ENCODE measurements around the gene MID1IP1.

The MID1IP1 gene

GRCh38 chrX:38816155-38816554, 14.9 kb downstream of the MID1IP1 start:
- no peak for DNase-seq (ENCODE audit: low spot score)

GRCh38 chrX:38817004-38817703, 15.9 kb downstream of the MID1IP1 start:
- DNase-seq (ENCODE audit: low spot score): no peak

- no peak for DNase-seq (ENCODE audit: low spot score)
Measured at GRCh38 chrX:38819163-38819562, 17.9 kb downstream of the MID1IP1 start.

- no peak for DNase-seq (ENCODE audit: low spot score)
Measured at GRCh38 chrX:38819709-38820108, 18.4 kb downstream of the MID1IP1 start.

- DNase-seq (ENCODE audit: low spot score): no peak
Measured at GRCh38 chrX:38820751-38821150, 19.5 kb downstream of the MID1IP1 start.

- no peak for DNase-seq (ENCODE audit: low spot score)
Measured at GRCh38 chrX:38824176-38824575, 22.9 kb downstream of the MID1IP1 start.

- no peak for DNase-seq (ENCODE audit: low spot score)
Measured at GRCh38 chrX:38831949-38832348, 30.7 kb downstream of the MID1IP1 start.

- DNase-seq (ENCODE audit: low spot score): no peak
Measured at GRCh38 chrX:38837389-38837788, 36.1 kb downstream of the MID1IP1 start.

GRCh38 chrX:38839277-38839676, 38.0 kb downstream of the MID1IP1 start:
- no peak for DNase-seq (ENCODE audit: low spot score)

GRCh38 chrX:38839944-38840343, 38.7 kb downstream of the MID1IP1 start:
- DNase-seq (ENCODE audit: low spot score): no peak

- no peak for DNase-seq (ENCODE audit: low spot score)
Measured at GRCh38 chrX:38841750-38842149, 40.5 kb downstream of the MID1IP1 start.

GRCh38 chrX:38845426-38845825, 44.2 kb downstream of the MID1IP1 start:
- peak; percentile 36 for DNase-seq (ENCODE audit: low spot score)

GRCh38 chrX:38847206-38847902, 46.1 kb downstream of the MID1IP1 start:
- DNase-seq (ENCODE audit: low spot score): no peak

- DNase-seq (ENCODE audit: low spot score): no peak
Measured at GRCh38 chrX:38847903-38848230, 46.6 kb downstream of the MID1IP1 start.

- no peak for DNase-seq (ENCODE audit: low spot score)
Measured at GRCh38 chrX:38848671-38849455, 47.6 kb downstream of the MID1IP1 start.

- DNase-seq (ENCODE audit: low spot score): no peak
Measured at GRCh38 chrX:38850807-38851544, 49.7 kb downstream of the MID1IP1 start.

- DNase-seq (ENCODE audit: low spot score): no peak
Measured at GRCh38 chrX:38854305-38854704, 53.0 kb downstream of the MID1IP1 start.

Data from pons (tissue), 1 donor.